RWPE2 (cell line): ENCODE data around the gene AGBL4.

Experiments
- ATAC-seq: fragments of 200-7000 bp; cut with Tn5 transposase; 3 replicates; pipeline ENCODE4 v1.9.1; 2021; ENCODE audit warnings: low read depth
- DNase-seq: peaks from one replicate; pipeline ENCODE4 v3.0.0-alpha.2; 2020; ENCODE audit warnings: low spot score
- H3K27ac ChIP-seq: fragments of 450-650 bp; 2 replicates; pipeline ENCODE4 v1.5.1; 2017; ENCODE audit warnings: mild to moderate bottlenecking; ENCODE audit not compliant: poor library complexity, severe bottlenecking
- H3K27me3 ChIP-seq: fragments of 250-450 bp; sonication (Bioruptor Pico); 2 replicates; pipeline ENCODE4 v1.5.1; 2021; ENCODE audit warnings: mild to moderate bottlenecking, moderate library complexity; ENCODE audit not compliant: insufficient read depth, poor library complexity, severe bottlenecking
- H3K36me3 ChIP-seq: fragments of 250-450 bp; sonication (Bioruptor Pico); 2 replicates; pipeline ENCODE4 v1.5.1; 2020; ENCODE audit warnings: low read depth, mild to moderate bottlenecking, moderate library complexity
- H3K4me1 ChIP-seq: fragments of 250-450 bp; sonication (Bioruptor Pico); 2 replicates; pipeline ENCODE4 v1.5.1; 2021; ENCODE audit warnings: mild to moderate bottlenecking, moderate library complexity; ENCODE audit not compliant: insufficient read depth, poor library complexity, severe bottlenecking
- H3K4me3 ChIP-seq: fragments of 250-450 bp; sonication (Bioruptor Pico); 2 replicates; pipeline ENCODE4 v1.5.1; 2021; ENCODE audit warnings: mild to moderate bottlenecking, moderate library complexity; ENCODE audit not compliant: severe bottlenecking
- H3K9me3 ChIP-seq: fragments of 250-450 bp; sonication (Bioruptor Pico); 2 replicates; pipeline ENCODE4 v1.5.1; 2021; ENCODE audit warnings: mild to moderate bottlenecking, moderate library complexity; ENCODE audit not compliant: severe bottlenecking
- TF ChIP-seq, protein P1 (sequence below): fragments of 450-650 bp; IDR thresholded peaks from one replicate; pipeline ENCODE4 v1.5.1; 2017; ENCODE audit warnings: mild to moderate bottlenecking, moderate library complexity; ENCODE audit not compliant: poor library complexity, severe bottlenecking

The AGBL4 gene

DNA sequence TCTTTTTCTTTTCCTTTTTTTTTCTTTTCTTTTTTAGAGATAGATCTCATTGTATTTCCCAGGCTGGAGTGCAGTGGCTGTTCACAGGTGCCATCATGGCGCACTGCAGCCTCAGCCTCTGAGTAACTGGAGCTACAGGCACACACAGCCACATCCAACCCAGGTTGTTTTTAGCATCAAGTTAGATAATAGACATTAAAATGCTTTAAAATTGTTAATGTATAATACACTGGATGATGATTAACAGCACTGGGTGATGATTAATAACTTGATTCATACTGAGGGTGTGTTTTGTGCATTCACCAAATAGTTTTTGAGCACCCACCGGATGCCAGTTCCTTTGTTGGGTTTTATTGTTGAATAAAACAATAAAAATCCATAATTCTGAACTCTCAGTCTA is 1322.3 kb downstream of the AGBL4 start:
- Histone ChIP-seq H3K4me3 (no peak overlapping the region), H3K9me3 (no peaks in the 10 kb centered on the region), H3K36me3 (no peaks in the 10 kb centered on the region), H3K4me1 (no peaks in the 10 kb centered on the region), H3K27me3 (no peaks in the 10 kb centered on the region), H3K27ac (no peak overlapping the region)
- ATAC-seq: peak; percentile 40; the same call in 1 of the 3 replicates
- TF ChIP-seq, protein P1, sequence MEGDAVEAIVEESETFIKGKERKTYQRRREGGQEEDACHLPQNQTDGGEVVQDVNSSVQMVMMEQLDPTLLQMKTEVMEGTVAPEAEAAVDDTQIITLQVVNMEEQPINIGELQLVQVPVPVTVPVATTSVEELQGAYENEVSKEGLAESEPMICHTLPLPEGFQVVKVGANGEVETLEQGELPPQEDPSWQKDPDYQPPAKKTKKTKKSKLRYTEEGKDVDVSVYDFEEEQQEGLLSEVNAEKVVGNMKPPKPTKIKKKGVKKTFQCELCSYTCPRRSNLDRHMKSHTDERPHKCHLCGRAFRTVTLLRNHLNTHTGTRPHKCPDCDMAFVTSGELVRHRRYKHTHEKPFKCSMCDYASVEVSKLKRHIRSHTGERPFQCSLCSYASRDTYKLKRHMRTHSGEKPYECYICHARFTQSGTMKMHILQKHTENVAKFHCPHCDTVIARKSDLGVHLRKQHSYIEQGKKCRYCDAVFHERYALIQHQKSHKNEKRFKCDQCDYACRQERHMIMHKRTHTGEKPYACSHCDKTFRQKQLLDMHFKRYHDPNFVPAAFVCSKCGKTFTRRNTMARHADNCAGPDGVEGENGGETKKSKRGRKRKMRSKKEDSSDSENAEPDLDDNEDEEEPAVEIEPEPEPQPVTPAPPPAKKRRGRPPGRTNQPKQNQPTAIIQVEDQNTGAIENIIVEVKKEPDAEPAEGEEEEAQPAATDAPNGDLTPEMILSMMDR: no peak
- DNase-seq: no peak

DNA sequence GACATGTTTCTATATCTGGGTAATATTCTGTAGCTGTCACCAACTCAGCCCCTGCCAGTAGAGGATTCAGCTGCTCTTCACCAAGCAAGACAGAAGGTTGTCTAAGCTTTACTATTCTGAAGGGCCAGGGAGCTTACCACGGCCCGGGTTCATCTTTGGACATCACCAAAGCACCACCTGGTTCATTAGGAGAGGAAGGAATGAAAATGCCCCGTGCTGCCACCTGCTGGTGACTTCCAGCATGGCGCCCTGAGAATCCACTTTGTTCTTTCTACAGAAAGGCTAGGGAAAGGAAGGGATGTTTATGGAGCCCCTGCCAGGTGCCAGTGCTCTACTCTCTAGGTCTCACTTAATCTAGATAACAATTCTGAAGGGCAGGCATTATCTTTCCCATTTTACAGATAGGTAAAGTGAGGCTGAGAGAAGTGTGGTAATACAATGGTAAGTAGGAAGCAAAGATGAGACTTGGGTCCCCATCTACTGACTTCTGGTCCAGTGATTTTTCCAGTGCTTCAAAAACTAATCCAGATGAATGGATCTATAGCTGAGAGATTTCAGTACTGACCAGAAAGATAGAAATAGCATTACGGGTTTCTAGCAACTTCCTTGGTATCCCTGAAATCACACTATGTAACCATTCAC is 1326.6 kb downstream of the AGBL4 start:
- Histone ChIP-seq H3K4me3 (no peak overlapping the region), H3K4me1 (no peaks in the 10 kb centered on the region), H3K36me3 (no peaks in the 10 kb centered on the region), H3K27me3 (no peaks in the 10 kb centered on the region), H3K27ac (no peak overlapping the region), H3K9me3 (no peaks in the 10 kb centered on the region)
- DNase-seq (no peak), ATAC-seq (peak; percentile 26; the same call in 1 of the 3 replicates)
- TF ChIP-seq, protein P1: peak; percentile 88

DNA sequence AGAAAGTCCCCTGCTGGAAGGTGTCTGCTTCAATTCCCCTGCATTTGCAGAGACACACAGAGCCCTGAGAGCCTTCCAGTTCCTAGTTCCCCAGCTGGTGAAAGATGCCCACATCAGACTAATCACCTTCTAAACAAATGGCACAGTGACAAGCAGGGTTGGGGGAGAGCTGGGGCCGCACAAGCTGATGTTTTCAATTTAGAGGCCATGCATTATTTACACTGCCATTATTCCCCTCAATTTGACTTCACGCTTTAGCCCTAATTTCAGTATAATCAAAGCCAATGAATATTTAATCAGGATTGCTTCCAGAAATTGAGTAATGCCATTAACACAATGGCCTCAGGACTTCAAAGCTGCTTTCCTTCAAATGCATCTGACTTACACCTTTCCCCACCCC is 1328.6 kb downstream of the AGBL4 start:
- TF ChIP-seq, protein P1: no peak
- H3K9me3 ChIP-seq: no peaks in the 10 kb centered on the region
- DNase-seq (no peak), ATAC-seq (no peak)
- no peaks in the 10 kb centered on the region for H3K4me1 ChIP-seq
- no peak overlapping the region for H3K4me3 ChIP-seq
- H3K27me3 ChIP-seq: no peaks in the 10 kb centered on the region
- H3K27ac ChIP-seq: no peak overlapping the region
- no peaks in the 10 kb centered on the region for H3K36me3 ChIP-seq

DNA sequence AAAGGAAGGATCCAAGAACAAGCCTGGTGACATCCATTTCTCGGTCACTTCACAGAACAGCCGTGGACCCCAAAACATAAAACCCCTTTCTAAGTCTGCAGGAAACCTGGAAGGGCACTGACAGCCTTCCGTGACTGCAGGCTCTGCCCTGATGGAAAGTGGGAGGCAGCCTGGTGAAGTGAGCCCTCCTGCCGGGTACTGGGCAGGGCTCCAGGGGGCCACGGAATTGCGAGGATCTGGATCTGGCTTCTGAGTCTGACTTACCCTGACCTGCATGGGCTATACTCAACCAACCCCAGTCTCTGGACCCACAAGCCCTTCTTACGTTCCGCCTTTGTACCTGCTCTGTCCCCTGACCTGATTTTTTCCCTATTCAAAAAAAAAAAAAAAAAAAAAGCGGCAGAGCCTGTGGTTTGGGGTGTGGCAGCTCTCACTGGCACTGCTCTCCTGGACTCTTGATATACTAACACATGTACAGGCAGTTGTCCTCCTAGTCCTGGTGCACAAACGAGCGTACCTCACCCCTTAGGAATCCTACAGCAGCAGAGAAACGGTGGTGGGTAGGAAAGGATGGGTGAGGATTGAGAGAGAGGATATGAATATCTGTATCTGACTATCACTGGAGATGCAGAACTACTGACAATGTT is 1330.0 kb downstream of the AGBL4 start:
- Histone ChIP-seq H3K36me3 (no peaks in the 10 kb centered on the region), H3K27me3 (no peaks in the 10 kb centered on the region), H3K4me3 (no peak overlapping the region), H3K27ac (no peak overlapping the region), H3K9me3 (no peaks in the 10 kb centered on the region), H3K4me1 (no peaks in the 10 kb centered on the region)
- no peak for DNase-seq
- peak; percentile 76 for ATAC-seq
- TF ChIP-seq, protein P1: no peak

DNA sequence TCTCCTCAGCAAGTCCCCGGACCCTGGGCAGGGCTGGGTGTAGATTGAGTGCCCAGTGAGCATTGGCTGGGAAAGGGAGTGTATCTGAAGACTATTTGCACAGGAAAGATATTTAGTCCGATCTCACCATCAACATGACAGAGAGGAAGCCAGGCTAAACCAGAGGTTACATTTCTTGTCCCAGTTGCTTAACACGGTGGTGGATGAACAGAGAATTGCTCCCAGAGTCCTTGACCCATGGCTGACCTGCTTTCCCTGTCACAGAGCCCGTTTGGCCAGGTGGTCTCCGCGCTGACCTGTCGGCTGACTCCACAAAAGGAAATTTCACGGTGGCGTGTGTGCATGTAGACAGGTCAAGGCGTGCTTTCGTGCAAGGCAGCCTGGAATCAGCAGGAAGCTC is 1330.6 kb downstream of the AGBL4 start:
- peak; percentile 37; the same call in 1 of the 3 replicates for ATAC-seq

More for the DNA sequence above, 1330.6 kb downstream of the AGBL4 start:
- Histone ChIP-seq H3K4me1 (no peaks in the 10 kb centered on the region), H3K4me3 (no peak overlapping the region), H3K9me3 (no peaks in the 10 kb centered on the region), H3K27me3 (no peaks in the 10 kb centered on the region), H3K27ac (no peak overlapping the region), H3K36me3 (no peaks in the 10 kb centered on the region)
- TF ChIP-seq, protein P1: no peak
- DNase-seq: no peak
